ENCODE data around the gene EXOC4. TPM values are rescaled to one million over a fixed set of nuclear protein-coding genes. Genes with fewer than 3 reads are reported as not detected.

Gene EXOC4
- total RNA-seq, 2 donors from 2014 or later: 48.9 to 102 TPM

DNA sequence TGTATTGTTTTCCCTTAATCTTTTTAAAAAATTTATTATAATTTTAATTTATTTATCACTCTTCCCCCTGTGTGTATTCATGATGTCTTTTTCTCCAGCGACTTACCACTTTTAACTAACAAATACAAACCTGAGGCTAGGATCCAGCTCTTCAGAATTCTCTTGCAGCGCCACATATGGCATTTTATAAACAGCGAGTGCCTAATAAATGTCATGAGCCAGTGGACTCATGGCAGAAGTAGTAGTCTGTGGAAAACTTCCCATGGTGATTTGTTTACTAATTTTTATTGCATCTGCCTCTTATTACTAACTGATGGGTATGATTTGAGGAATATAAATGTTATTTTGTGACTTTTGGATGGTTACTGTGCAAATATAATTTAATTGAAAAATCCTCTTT lies 102.9 kb downstream of the EXOC4 start:
- no peaks in the 10 kb centered on the region for H3K36me3 ChIP-seq
- 80% methylated on average over 3 of the region's 3 CpGs for WGBS
- no peaks in the 10 kb centered on the region for H3K4me1 ChIP-seq (replicated peaks)
- no peak for TF ChIP-seq POLR2AphosphoS5 (IDR thresholded peaks at IDR 0.05)
- TF ChIP-seq POLR2A (IDR thresholded peaks at IDR 0.05): no peak
- TF ChIP-seq, protein P1, sequence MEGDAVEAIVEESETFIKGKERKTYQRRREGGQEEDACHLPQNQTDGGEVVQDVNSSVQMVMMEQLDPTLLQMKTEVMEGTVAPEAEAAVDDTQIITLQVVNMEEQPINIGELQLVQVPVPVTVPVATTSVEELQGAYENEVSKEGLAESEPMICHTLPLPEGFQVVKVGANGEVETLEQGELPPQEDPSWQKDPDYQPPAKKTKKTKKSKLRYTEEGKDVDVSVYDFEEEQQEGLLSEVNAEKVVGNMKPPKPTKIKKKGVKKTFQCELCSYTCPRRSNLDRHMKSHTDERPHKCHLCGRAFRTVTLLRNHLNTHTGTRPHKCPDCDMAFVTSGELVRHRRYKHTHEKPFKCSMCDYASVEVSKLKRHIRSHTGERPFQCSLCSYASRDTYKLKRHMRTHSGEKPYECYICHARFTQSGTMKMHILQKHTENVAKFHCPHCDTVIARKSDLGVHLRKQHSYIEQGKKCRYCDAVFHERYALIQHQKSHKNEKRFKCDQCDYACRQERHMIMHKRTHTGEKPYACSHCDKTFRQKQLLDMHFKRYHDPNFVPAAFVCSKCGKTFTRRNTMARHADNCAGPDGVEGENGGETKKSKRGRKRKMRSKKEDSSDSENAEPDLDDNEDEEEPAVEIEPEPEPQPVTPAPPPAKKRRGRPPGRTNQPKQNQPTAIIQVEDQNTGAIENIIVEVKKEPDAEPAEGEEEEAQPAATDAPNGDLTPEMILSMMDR (IDR thresholded peaks at IDR 0.05): no peak
- intact Hi-C loops (cut with DNase I): no loop called here
- no peaks in the 10 kb centered on the region for H3K27me3 ChIP-seq (replicated peaks; ENCODE audit: insufficient read depth)
- no peaks in the 10 kb centered on the region for H3K9me3 ChIP-seq
- H3K27ac ChIP-seq: no peak overlapping the region
- no peak overlapping the region for H3K4me3 ChIP-seq
- no peak for DNase-seq (ENCODE audit: low spot score)

- Histone ChIP-seq H3K4me3 (no peak overlapping the region), H3K9me3 (no peaks in the 10 kb centered on the region), H3K36me3 (no peaks in the 10 kb centered on the region), H3K4me1 (replicated peaks) (no peaks in the 10 kb centered on the region), H3K27ac (no peak overlapping the region), H3K27me3 (replicated peaks; ENCODE audit: insufficient read depth) (no peaks in the 10 kb centered on the region)
- TF ChIP-seq, protein P1 (IDR thresholded peaks at IDR 0.05): no peak
- TF ChIP-seq POLR2A (IDR thresholded peaks at IDR 0.05): no peak
- TF ChIP-seq POLR2AphosphoS5 (IDR thresholded peaks at IDR 0.05): no peak
- 45% methylated on average over 3 of the region's 3 CpGs for WGBS
- intact Hi-C loops (cut with DNase I): no loop called here
- no peak for DNase-seq (ENCODE audit: low spot score)
Observed at GRCh38 chr7:133358708-133359107, 105.8 kb downstream of the EXOC4 start.

DNA sequence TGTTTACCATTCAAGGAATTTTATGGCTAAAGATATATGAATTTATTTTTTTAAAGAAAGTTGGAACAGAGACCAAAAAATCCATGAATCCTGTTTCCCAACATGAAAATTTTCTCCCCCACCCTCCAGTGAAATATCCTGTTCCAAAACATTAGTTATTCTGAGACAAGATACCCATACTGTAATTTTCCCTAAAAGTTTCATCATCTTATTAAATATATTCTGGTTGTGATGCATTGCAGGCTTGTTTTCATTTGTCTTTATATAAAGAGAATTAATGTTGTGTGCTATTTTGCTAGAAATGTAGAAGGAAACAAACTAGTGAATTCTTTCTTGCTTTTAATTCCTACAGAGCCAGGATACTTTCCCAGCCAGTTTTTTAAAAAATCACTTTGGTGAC lies 106.6 kb downstream of the EXOC4 start:
- H3K9me3 ChIP-seq: no peaks in the 10 kb centered on the region
- DNase-seq (ENCODE audit: low spot score): no peak
- no peak overlapping the region for H3K4me3 ChIP-seq
- no peak for TF ChIP-seq POLR2A (IDR thresholded peaks at IDR 0.05)
- TF ChIP-seq POLR2AphosphoS5 (IDR thresholded peaks at IDR 0.05): no peak
- TF ChIP-seq, protein P1 (IDR thresholded peaks at IDR 0.05): no peak
- no peaks in the 10 kb centered on the region for H3K36me3 ChIP-seq
- intact Hi-C loops (cut with DNase I): no loop called here
- no peaks in the 10 kb centered on the region for H3K27me3 ChIP-seq (replicated peaks; ENCODE audit: insufficient read depth)
- no peak overlapping the region for H3K27ac ChIP-seq
- no peaks in the 10 kb centered on the region for H3K4me1 ChIP-seq (replicated peaks)

GRCh38 chr7:133360201-133360600 lies 107.3 kb downstream of the EXOC4 start:
- no peaks in the 10 kb centered on the region for H3K4me1 ChIP-seq (replicated peaks)
- H3K9me3 ChIP-seq: no peaks in the 10 kb centered on the region
- H3K27me3 ChIP-seq (replicated peaks; ENCODE audit: insufficient read depth): no peaks in the 10 kb centered on the region
- intact Hi-C loops (cut with DNase I): no loop called here
- TF ChIP-seq, protein P1 (IDR thresholded peaks at IDR 0.05): no peak
- TF ChIP-seq POLR2A (IDR thresholded peaks at IDR 0.05) (no peak), POLR2AphosphoS5 (IDR thresholded peaks at IDR 0.05) (no peak)
- H3K36me3 ChIP-seq: no peaks in the 10 kb centered on the region
- DNase-seq (ENCODE audit: low spot score): no peak
- WGBS: 99% methylated on average over 2 of the region's 2 CpGs
- H3K4me3 ChIP-seq: no peak overlapping the region
- no peak overlapping the region for H3K27ac ChIP-seq

DNA sequence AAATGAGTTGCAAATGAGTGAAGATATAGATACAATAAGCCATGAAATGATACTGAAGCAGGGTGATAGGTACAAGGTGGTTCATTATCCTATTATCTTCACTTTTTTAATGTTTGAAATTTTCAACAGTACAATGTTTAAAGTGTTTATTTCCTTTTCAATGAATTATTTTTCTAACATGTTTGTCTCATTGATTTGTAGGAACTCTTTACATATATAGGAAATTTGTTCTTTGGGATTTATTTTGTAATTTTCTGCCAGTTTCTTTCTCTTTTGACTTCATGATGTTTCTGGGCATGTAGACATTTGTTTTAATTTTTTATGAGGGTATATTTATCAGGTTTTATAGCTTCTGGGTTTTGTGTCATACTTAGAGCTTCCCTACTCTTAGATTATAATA lies 108.9 kb downstream of the EXOC4 start:
- Histone ChIP-seq H3K4me3 (no peak overlapping the region), H3K9me3 (no peaks in the 10 kb centered on the region), H3K27me3 (replicated peaks; ENCODE audit: insufficient read depth) (no peaks in the 10 kb centered on the region), H3K27ac (no peak overlapping the region), H3K36me3 (no peaks in the 10 kb centered on the region), H3K4me1 (replicated peaks) (no peaks in the 10 kb centered on the region)
- intact Hi-C loops (cut with DNase I): no loop called here
- DNase-seq (ENCODE audit: low spot score): no peak
- no peak for TF ChIP-seq POLR2A (IDR thresholded peaks at IDR 0.05)
- TF ChIP-seq, protein P1 (IDR thresholded peaks at IDR 0.05): no peak
- no peak for TF ChIP-seq POLR2AphosphoS5 (IDR thresholded peaks at IDR 0.05)
